A673 (cell line): Measurements from ENCODE around the gene CC2D1A. TPM values are rescaled to one million over a fixed set of nuclear protein-coding genes. Genes with fewer than 3 reads are reported as not detected.

Experiments used
- Bru-seq: library from RNA; stranded (reverse); fragments of 400-500 nt; gene quantifications from one replicate; lab custom pipeline; 2021; lab: Mats Ljungman, UMichigan
- BruChase-seq, 2 experiments: library from RNA; stranded (reverse); fragments of 400-500 nt; gene quantifications; one replicate each; lab custom pipeline; 2021; lab: Mats Ljungman, UMichigan
- BruUV-seq: library from RNA; stranded (reverse); fragments of 400-500 nt; replicated peaks from 2 replicates; lab custom pipeline; 2021; lab: Mats Ljungman, UMichigan
- CTCF ChIA-PET: fragments of 300-600 bp; sonication (Branson Sonifier 250); formaldehyde crosslinking; loops from one replicate; lab custom pipeline; 2022; ENCODE audit warnings: antibody characterized with exemption; lab: Charles Lee
- POLR2A ChIA-PET: fragments of 300-600 bp; sonication (Branson Sonifier 250); formaldehyde crosslinking; loops from one replicate; lab custom pipeline; 2022; ENCODE audit warnings: antibody characterized with exemption; ENCODE audit not compliant: low non-redundant PET; lab: Charles Lee
- DNase-seq: peaks from one replicate; pipeline ENCODE4 v3.0.0-alpha.2; 2015; ENCODE audit warnings: low spot score
- H3K27ac ChIP-seq: fragments of 200-600 bp; sonication (generic); 2 replicates; pipeline ENCODE4 v1.5.1; 2016; ENCODE audit warnings: mixed run types, low read depth, mild to moderate bottlenecking, mixed read lengths, antibody characterized with exemption, low read length; ENCODE audit not compliant: poor library complexity, severe bottlenecking
- H3K27me3 ChIP-seq: fragments of 200-600 bp; sonication (generic); replicated peaks from 2 replicates; pipeline ENCODE4 v1.6.1; 2017; ENCODE audit warnings: mixed run types, low read depth, mild to moderate bottlenecking, mixed read lengths, antibody characterized with exemption, low read length; ENCODE audit not compliant: insufficient read depth, poor library complexity
- H3K36me3 ChIP-seq: fragments of 200-600 bp; sonication (generic); 2 replicates; pipeline ENCODE4 v1.6.1; 2016; ENCODE audit warnings: mixed run types, mild to moderate bottlenecking, mixed read lengths, antibody characterized with exemption, low read length; ENCODE audit not compliant: insufficient read depth, poor library complexity, severe bottlenecking
- H3K4me1 ChIP-seq: fragments of 200-600 bp; sonication (generic); 2 replicates; pipeline ENCODE4 v1.6.1; 2017; ENCODE audit warnings: mixed run types, mild to moderate bottlenecking, mixed read lengths, antibody characterized with exemption, low read length; ENCODE audit not compliant: insufficient read depth, poor library complexity, severe bottlenecking
- H3K4me3 ChIP-seq: fragments of 200-600 bp; sonication (generic); 2 replicates; pipeline ENCODE4 v1.5.1; 2016; ENCODE audit warnings: low read depth, mixed run types, mild to moderate bottlenecking, mixed read lengths, low read length; ENCODE audit not compliant: poor library complexity, severe bottlenecking
- H3K9me3 ChIP-seq: fragments of 200-600 bp; sonication (generic); 2 replicates; pipeline ENCODE4 v1.6.1; 2016; ENCODE audit warnings: mixed run types, low read depth, mild to moderate bottlenecking, mixed read lengths, antibody characterized with exemption, low read length; ENCODE audit not compliant: poor library complexity, severe bottlenecking
- CTCF ChIP-seq: fragments of 300-800, 200-600 bp; sonication (generic); conservative IDR thresholded peaks from 2 replicates; pipeline ENCODE4 v1.5.1; 2017; ENCODE audit warnings: low read depth, mild to moderate bottlenecking, antibody characterized with exemption, low read length, moderate library complexity, mixed read lengths
- EZH2 ChIP-seq: fragments of 200-600 bp; sonication (generic); IDR thresholded peaks from 2 replicates; pipeline ENCODE4 v1.6.1; 2017; ENCODE audit warnings: borderline replicate concordance, low read depth, mild to moderate bottlenecking, mixed read lengths, antibody characterized with exemption, low read length; ENCODE audit not compliant: poor library complexity, severe bottlenecking
- intact Hi-C: fragments of 100-400 bp; cut with micrococcal nuclease; formaldehyde crosslinking; loops from one replicate; pipeline ENCODE4 v1.10.0; 2022; ENCODE audit not compliant: unreplicated experiment
- long read RNA-seq: library from polyadenylated mRNA; stranded (forward); transcript quantifications from one replicate; pipeline ENCODE4 v2.0.0, GENCODE V29; 2022
- total RNA-seq: library from RNA; stranded (reverse); gene quantifications from 2 replicates; pipeline ENCODE4 v1.2.3, GENCODE V29; 2021

The CC2D1A gene
- total RNA-seq (38.6 and 40.9 TPM in 2 replicates), Bru-seq, nascent RNA (percentile 49 among the genes with signal in this experiment), BruChase-seq, experiment 1, labeled RNA remaining after a 2-hour chase (percentile 54 among the genes with signal in this experiment), BruChase-seq, experiment 2, labeled RNA remaining after a 6-hour chase (percentile 65 among the genes with signal in this experiment)
- long read RNA-seq, transcript CC2D1A-201 (29 exons, 3,581 nt), result major isoform, 19 of 74 reads
- long read RNA-seq, partial matches to known transcripts, result 19 of 74 reads
- long read RNA-seq, other reads (novel, unspliced or antisense), result 32 of 74 reads

GRCh38 chr19:13905634-13906520 is at the start of gene CC2D1A, which contains the start of gene BRME1:
Gene CC2D1A, plus strand, starts transcription at chr19:13906201. Its CDS starts 241 bp downstream, at chr19:13906442.
Gene BRME1, minus strand, starts transcription at chr19:13906117. Its CDS starts 1,225 bp downstream, at chr19:13904892.
- intact Hi-C loops, result no loop called here
- TF ChIP-seq CTCF (no peak), EZH2 (no peak)
- H3K27ac ChIP-seq, result peak within 1 kb of the TSS; percentile 75
- CTCF ChIA-PET, result no interaction called here
- no peaks in the 10 kb centered on the region for H3K27me3 ChIP-seq
- peak within 1 kb of the TSS; percentile 76 for H3K4me3 ChIP-seq
- peak; percentile 94 for DNase-seq
- H3K4me1 ChIP-seq, result no peaks in the 10 kb centered on the region
- BruUV-seq, result TSS peak; percentile 64
- POLR2A ChIA-PET, result no interaction called here
- no peaks in the 10 kb centered on the region for H3K9me3 ChIP-seq
- H3K36me3 ChIP-seq, result peaks cover 4% of the 10 kb centered on the region

- DNase-seq, result peak; percentile 3
- no peaks in the 10 kb centered on the region for H3K36me3 ChIP-seq
- ChIA-PET CTCF (interaction anchor here (0.6 kb wide), 1 partner anchor 1523 kb away, joined by 4 read pairs; no protein-coding TSS in a partner anchor), POLR2A (interaction anchor here (0.7 kb wide), 1 partner anchor 278 kb away, joined by 3 read pairs; no protein-coding TSS in a partner anchor)
- H3K9me3 ChIP-seq, result no peaks in the 10 kb centered on the region
- TF ChIP-seq EZH2 (no peak), CTCF (no peak)
- BruUV-seq, result no TSS peak
- intact Hi-C loops, result no loop called here
- H3K4me3 ChIP-seq, result no peak overlapping the region
- H3K27ac ChIP-seq, result no peak overlapping the region
- H3K4me1 ChIP-seq, result peaks cover 9% of the 10 kb centered on the region
- no peaks in the 10 kb centered on the region for H3K27me3 ChIP-seq
These were observed 49.5 kb upstream of the CC2D1A start for GRCh38 chr19:13856497-13856896.

GRCh38 chr19:13859361-13859880 is 46.6 kb upstream of the CC2D1A start:
- H3K4me1 ChIP-seq, result peaks cover 15% of the 10 kb centered on the region
- BruUV-seq, result no TSS peak
- ChIA-PET POLR2A (no interaction called here), CTCF (interaction anchor here (0.5 kb wide), 1 partner anchor 13 kb away, joined by 16 read pairs; no protein-coding TSS in a partner anchor)
- no peaks in the 10 kb centered on the region for H3K36me3 ChIP-seq
- intact Hi-C loops, result no loop called here
- no peaks in the 10 kb centered on the region for H3K27me3 ChIP-seq
- H3K9me3 ChIP-seq, result no peaks in the 10 kb centered on the region
- H3K27ac ChIP-seq, result no peak overlapping the region
- no peak for TF ChIP-seq EZH2
- TF ChIP-seq CTCF, result peak; percentile 38; the same call in 1 of the 2 replicates
- DNase-seq, result peak; percentile 81
- no peak overlapping the region for H3K4me3 ChIP-seq
